HFFc6 (cell line): ENCODE data around the gene FOXN1. TPM values are rescaled to one million over a fixed set of nuclear protein-coding genes. Genes with fewer than 3 reads are reported as not detected.

Experiments used
- DNase-seq: peaks from one replicate; pipeline ENCODE4 v3.0.0-alpha.2; 2018
- H3K27ac Mint-ChIP-seq: 2 replicates; pipeline ENCODE4 v1.8.0; 2020; ENCODE audit warnings: mild to moderate bottlenecking, mixed read lengths
- H3K27me3 Mint-ChIP-seq: 2 replicates; pipeline ENCODE4 v1.8.0; 2021; ENCODE audit warnings: mild to moderate bottlenecking, moderate library complexity, mixed read lengths; ENCODE audit not compliant: insufficient read depth
- H3K36me3 Mint-ChIP-seq: 2 replicates; pipeline ENCODE4 v1.8.0; 2021; ENCODE audit warnings: low read depth, mixed read lengths
- H3K4me1 Mint-ChIP-seq: 2 replicates; pipeline ENCODE4 v1.8.0; 2020; ENCODE audit warnings: low read depth, mixed read lengths
- H3K4me3 Mint-ChIP-seq: 2 replicates; pipeline ENCODE4 v1.8.0; 2020; ENCODE audit warnings: mild to moderate bottlenecking, moderate library complexity, mixed read lengths
- H3K9me3 Mint-ChIP-seq: 2 replicates; pipeline ENCODE4 v1.8.0; 2020; ENCODE audit warnings: mild to moderate bottlenecking, mixed read lengths
- total RNA-seq, 6 experiments: library from RNA; stranded (reverse); fragmentation: NEBNext Ultra II Directional; extraction: Animal tissue kit (Norgen Biotek cat#: 25700); gene quantifications; 2 replicates in 1 of 6; 3 replicates in 5 of 6; pipeline ENCODE4 v1.2.3, GENCODE V29; 2021
- TF ChIP-seq, protein P1 (sequence below): fragments of 200-600 bp; sonication (generic); IDR thresholded peaks from 2 replicates; pipeline ENCODE4 v1.5.0; 2021; ENCODE audit warnings: antibody characterized with exemption, mild to moderate bottlenecking

FOXN1 gene
- total RNA-seq, 6 experiments from 2014 or later, result not detected

- DNase-seq, result no peak
- H3K4me1 Mint-ChIP-seq, result peaks cover 43% of the 10 kb centered on the region
- H3K27ac Mint-ChIP-seq, result 0 out of 2 replicates have a peak overlapping the region, but pooled peaks have one; percentile 14
- peaks cover 1% of the 10 kb centered on the region; the same call in 1 of the 2 replicates for H3K27me3 Mint-ChIP-seq
- peaks cover 10% of the 10 kb centered on the region for H3K36me3 Mint-ChIP-seq
- no peak overlapping the region for H3K4me3 Mint-ChIP-seq
- no peaks in the 10 kb centered on the region for H3K9me3 Mint-ChIP-seq
- TF ChIP-seq, protein P1, sequence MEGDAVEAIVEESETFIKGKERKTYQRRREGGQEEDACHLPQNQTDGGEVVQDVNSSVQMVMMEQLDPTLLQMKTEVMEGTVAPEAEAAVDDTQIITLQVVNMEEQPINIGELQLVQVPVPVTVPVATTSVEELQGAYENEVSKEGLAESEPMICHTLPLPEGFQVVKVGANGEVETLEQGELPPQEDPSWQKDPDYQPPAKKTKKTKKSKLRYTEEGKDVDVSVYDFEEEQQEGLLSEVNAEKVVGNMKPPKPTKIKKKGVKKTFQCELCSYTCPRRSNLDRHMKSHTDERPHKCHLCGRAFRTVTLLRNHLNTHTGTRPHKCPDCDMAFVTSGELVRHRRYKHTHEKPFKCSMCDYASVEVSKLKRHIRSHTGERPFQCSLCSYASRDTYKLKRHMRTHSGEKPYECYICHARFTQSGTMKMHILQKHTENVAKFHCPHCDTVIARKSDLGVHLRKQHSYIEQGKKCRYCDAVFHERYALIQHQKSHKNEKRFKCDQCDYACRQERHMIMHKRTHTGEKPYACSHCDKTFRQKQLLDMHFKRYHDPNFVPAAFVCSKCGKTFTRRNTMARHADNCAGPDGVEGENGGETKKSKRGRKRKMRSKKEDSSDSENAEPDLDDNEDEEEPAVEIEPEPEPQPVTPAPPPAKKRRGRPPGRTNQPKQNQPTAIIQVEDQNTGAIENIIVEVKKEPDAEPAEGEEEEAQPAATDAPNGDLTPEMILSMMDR, result no peak
These were observed 61.5 kb downstream of the FOXN1 start for GRCh38 chr17:28567604-28568003.

DNA sequence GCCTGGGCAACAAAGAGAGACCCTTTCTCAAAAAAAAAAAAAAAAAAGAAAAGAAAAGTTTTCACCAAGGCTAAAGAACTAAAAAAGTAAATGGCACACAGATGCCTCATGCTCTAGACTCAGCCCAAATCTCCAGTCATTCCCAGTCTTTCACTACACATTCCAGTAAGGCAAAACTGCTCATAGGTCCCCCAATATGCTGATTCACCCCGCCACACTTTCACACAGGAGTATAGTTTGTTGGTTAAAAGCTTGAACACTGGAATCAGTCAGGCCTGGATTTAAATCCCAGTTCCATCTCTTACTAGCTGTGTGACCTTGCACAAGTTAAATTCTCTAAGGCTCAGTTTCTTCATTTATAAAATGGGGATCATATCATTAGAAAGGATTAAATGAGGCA, 63.3 kb downstream of the FOXN1 start:
- Mint-ChIP-seq H3K4me1 (peaks cover 37% of the 10 kb centered on the region), H3K4me3 (peak overlapping the region; percentile 97; the same call in 1 of the 2 replicates), H3K9me3 (no peaks in the 10 kb centered on the region), H3K27me3 (peaks cover 1% of the 10 kb centered on the region; the same call in 1 of the 2 replicates), H3K27ac (no peak overlapping the region), H3K36me3 (peaks cover 10% of the 10 kb centered on the region)
- DNase-seq, result no peak
- TF ChIP-seq, protein P1, result no peak

DNA sequence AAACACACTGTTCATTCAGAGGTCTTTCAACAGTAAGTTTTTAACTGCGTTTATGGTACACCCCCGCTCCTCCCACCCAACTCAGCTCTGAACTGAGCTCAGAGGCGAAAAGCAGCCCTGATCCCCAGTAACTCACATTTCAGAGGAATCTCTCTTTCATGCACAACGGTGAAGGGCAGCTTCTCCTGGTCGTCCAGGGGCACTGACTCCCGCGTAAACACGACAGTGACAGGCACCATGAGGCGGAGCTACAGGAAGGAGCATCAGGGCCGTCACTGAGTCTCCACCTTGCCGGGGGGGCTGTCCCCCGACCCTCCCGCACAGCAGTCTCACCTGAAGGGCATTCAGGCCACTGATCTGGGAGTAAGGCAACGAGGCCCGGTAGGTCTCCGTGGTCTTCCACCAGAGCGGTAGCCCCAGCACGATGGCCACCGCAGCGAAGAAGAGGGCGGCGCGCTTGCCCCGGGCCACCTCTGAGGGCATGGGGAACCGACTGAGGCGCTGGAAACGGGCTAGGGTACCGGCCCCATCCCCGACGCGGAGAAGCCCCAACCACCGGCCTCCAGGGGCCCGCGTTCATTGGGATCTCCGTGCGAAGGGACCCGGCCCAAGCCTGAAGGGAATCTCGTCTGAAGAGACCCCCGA, 64.7 kb downstream of the FOXN1 start:
- TF ChIP-seq, protein P1, result no peak; the same call in 1 of the 2 replicates
- DNase-seq, result no peak
- peaks cover 1% of the 10 kb centered on the region; the same call in 1 of the 2 replicates for H3K27me3 Mint-ChIP-seq
- H3K27ac Mint-ChIP-seq, result peak overlapping the region; percentile 83
- no peaks in the 10 kb centered on the region for H3K9me3 Mint-ChIP-seq
- peak overlapping the region; percentile 97 for H3K4me3 Mint-ChIP-seq
- H3K4me1 Mint-ChIP-seq, result peaks cover 37% of the 10 kb centered on the region
- peaks cover 10% of the 10 kb centered on the region for H3K36me3 Mint-ChIP-seq

- TF ChIP-seq, protein P1, result no peak
- Mint-ChIP-seq H3K4me1 (peaks cover 44% of the 10 kb centered on the region), H3K36me3 (peaks cover 10% of the 10 kb centered on the region), H3K27ac (peak within 1 kb of the TSS; percentile 83), H3K27me3 (peaks cover 1% of the 10 kb centered on the region; the same call in 1 of the 2 replicates), H3K9me3 (no peaks in the 10 kb centered on the region), H3K4me3 (peak within 1 kb of the TSS; percentile 97)
- DNase-seq, result peak; percentile 87
These were observed 65.4 kb downstream of the FOXN1 start, which contains the start of gene PIGS for GRCh38 chr17:28571361-28572122. Gene PIGS (minus strand): TSS chr17:28571524. CDS start chr17:28571496, 28 bp downstream.

DNA sequence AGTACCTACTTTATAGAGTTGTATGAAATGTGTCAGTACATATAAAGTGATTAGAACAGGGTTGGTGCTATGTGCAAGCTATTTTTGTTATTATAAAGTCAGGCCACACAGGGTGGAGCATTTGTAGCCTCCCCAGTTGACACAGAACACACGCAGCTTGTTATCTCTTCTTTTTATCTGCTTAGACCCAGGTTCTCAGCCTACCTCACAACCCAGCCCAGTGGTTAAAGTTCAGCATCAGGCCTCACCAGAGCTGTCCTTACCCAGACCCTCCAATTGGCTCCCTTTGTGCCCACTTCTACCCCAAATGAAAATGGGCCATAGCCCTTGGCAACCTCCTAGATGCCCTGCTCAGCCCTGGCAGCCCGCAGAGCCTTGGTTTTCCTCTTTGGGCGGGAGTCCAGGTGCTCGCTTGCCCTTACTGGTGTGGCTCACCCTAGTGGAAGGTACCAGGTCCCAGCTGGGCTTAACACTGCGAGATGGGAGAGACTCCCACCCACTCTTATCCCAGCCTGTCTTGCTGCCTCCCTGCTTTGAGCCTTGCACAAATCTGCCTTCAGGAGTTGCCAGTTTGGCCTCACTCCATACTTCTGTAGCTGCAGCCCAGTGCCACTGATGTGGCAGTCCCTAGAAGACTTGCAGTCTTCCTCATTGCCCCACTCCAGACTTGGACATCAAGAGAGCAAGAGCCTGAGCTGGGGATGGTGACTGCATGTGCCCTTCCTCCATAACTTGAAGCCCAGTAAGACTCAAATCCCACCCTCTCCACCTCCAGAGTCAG, 66.3 kb downstream of the FOXN1 start:
- Mint-ChIP-seq H3K36me3 (peaks cover 6% of the 10 kb centered on the region), H3K4me3 (peak overlapping the region; percentile 97), H3K4me1 (peaks cover 45% of the 10 kb centered on the region), H3K9me3 (no peaks in the 10 kb centered on the region), H3K27me3 (peaks cover 3% of the 10 kb centered on the region; the same call in 1 of the 2 replicates), H3K27ac (no peak overlapping the region; the same call in 1 of the 2 replicates)
- TF ChIP-seq, protein P1, result no peak
- no peak for DNase-seq
